Measurements from ENCODE around the gene USP35.
A peak's percentile ranks its signal among the peaks of the same experiment; 100 is the strongest.

Gene USP35

GRCh38 chr11:78262691-78263090 is 74.0 kb downstream of the USP35 start:
- Histone ChIP-seq H4K5ac (ENCODE audit: low read length) (no peak overlapping the region), H2BK15ac (replicated peaks; ENCODE audit: low read depth) (no peak overlapping the region)
- DNase-seq = no peak

More at GRCh38 chr11:78262691-78263090, 74.0 kb downstream of the USP35 start:
- Histone ChIP-seq H4K8ac (ENCODE audit: low read depth, low read length) (no peak overlapping the region), H3K27me3 (ENCODE audit: insufficient read depth, low read length, poor library complexity) (no peaks in the 10 kb centered on the region), H2BK120ac (ENCODE audit: low read depth, low read length) (no peak overlapping the region), H3K18ac (ENCODE audit: low read length) (peak overlapping the region; percentile 4), H3K9ac (ENCODE audit: low read length) (no peak overlapping the region), H2BK5ac (ENCODE audit: low read length) (no peak overlapping the region), H3K4me2 (ENCODE audit: low read length) (no peak overlapping the region), H3K27ac (ENCODE audit: low read depth, low read length) (no peak overlapping the region), H3K56ac (ENCODE audit: low read length) (peak overlapping the region; percentile 27), H3K4me3 (ENCODE audit: low read length) (no peak overlapping the region), H2AK5ac (ENCODE audit: low read length) (no peak overlapping the region), H3K23ac (ENCODE audit: low read length) (no peak overlapping the region), H3K79me2 (ENCODE audit: control insufficient read depth, insufficient read depth, low read length) (no peaks in the 10 kb centered on the region), H3K4me1 (ENCODE audit: control insufficient read depth, low read depth, low read length) (peaks cover 16% of the 10 kb centered on the region), H3K36me3 (ENCODE audit: control insufficient read depth, insufficient read depth, low read length) (no peaks in the 10 kb centered on the region), H3K4ac (ENCODE audit: low read depth, low read length) (peak overlapping the region; percentile 87), H3K79me1 (ENCODE audit: low read length) (no peaks in the 10 kb centered on the region)

All from mesendoderm (in vitro differentiated cells).